GM12878 (cell line): ENCODE data around the gene FGF13. TPM values are rescaled to one million over a fixed set of nuclear protein-coding genes. Genes with fewer than 3 reads are reported as not detected.
A peak's percentile ranks its signal among the peaks of the same experiment; 100 is the strongest.

ENCODE experiments used
- ATAC-seq: fragments of 200-7000 bp; cut with Tn5 transposase; 3 replicates; pipeline ENCODE4 v1.9.1; 2020; ENCODE audit warnings: mild to moderate bottlenecking, moderate library complexity
- BruUV-seq: library from RNA; stranded (reverse); fragments of 400-500 nt; replicated peaks from 2 replicates; lab custom pipeline; 2021; lab: Mats Ljungman, UMichigan
- CTCF ChIA-PET: fragments of 300-600 bp; sonication (Branson Sonifier 250); formaldehyde crosslinking; extraction: SDS; loops from one replicate; lab custom pipeline; 2021; ENCODE audit warnings: inconsistent platforms; lab: Yijun Ruan, JAX
- POLR2A ChIA-PET: fragments of 350-600 bp; formaldehyde crosslinking; extraction: SDS; loops from one replicate; lab custom pipeline; 2021; ENCODE audit warnings: inconsistent platforms; lab: Charles Lee
- RAD21 ChIA-PET: fragments of 300-600 bp; sonication (Branson Sonifier 250); formaldehyde crosslinking; loops from one replicate; lab custom pipeline; 2023; ENCODE audit warnings: antibody characterized with exemption; ENCODE audit not compliant: unreplicated experiment; lab: Charles Lee
- SMC1A ChIA-PET: fragments of 300-600 bp; sonication (Branson Sonifier 250); formaldehyde crosslinking; loops from one replicate; lab custom pipeline; 2023; ENCODE audit not compliant: unreplicated experiment, uncharacterized antibody; lab: Charles Lee
- DNase-seq: peaks from one replicate; pipeline ENCODE4 v3.0.0-alpha.2; 2011; ENCODE audit warnings: low read depth, low spot score
- FAIRE-seq: peaks from 3 replicates; lab custom pipeline; 2011; peaks lifted over from hg19 to GRCh38; lab: Jason Lieb, UNC
- H2AFZ ChIP-seq: 2 replicates; pipeline ENCODE4 v1.6.0; 2011; ENCODE audit warnings: low read depth, low read length, control low read depth; ENCODE audit not compliant: control insufficient read depth
- H3K27ac ChIP-seq: 2 replicates; pipeline ENCODE4 v1.5.1; 2011; ENCODE audit warnings: control low read depth; ENCODE audit not compliant: control insufficient read depth, insufficient read depth
- H3K27me3 ChIP-seq, 2 experiments: replicated peaks in 1 of 2; 2 replicates each; pipeline versions ENCODE4 v1.6.0 to v1.6.1; 2011; ENCODE audit warnings: low read length in 1 of 2; ENCODE audit not compliant: control insufficient read depth in 2 of 2, insufficient read depth in 2 of 2
- H3K36me3 ChIP-seq, 2 experiments: 2 replicates each; pipeline ENCODE4 v1.5.1; 2011; ENCODE audit warnings: low read length in 1 of 2; ENCODE audit not compliant: control insufficient read depth in 2 of 2, insufficient read depth in 2 of 2
- H3K4me1 ChIP-seq: 2 replicates; pipeline ENCODE4 v1.6.1; 2011; ENCODE audit warnings: mild to moderate bottlenecking, low read length, moderate library complexity, mixed read lengths; ENCODE audit not compliant: control insufficient read depth, insufficient read depth
- H3K4me2 ChIP-seq: 2 replicates; pipeline ENCODE4 v1.6.0; 2011; ENCODE audit warnings: control low read depth; ENCODE audit not compliant: control insufficient read depth, insufficient read depth
- H3K4me3 ChIP-seq: fragments of 200-600 bp; sonication (generic); 2 replicates; pipeline ENCODE4 v1.5.1; 2016
- H3K79me2 ChIP-seq: 2 replicates; pipeline ENCODE4 v1.6.0; 2011; ENCODE audit warnings: low read length; ENCODE audit not compliant: control insufficient read depth, insufficient read depth
- H3K9ac ChIP-seq: 2 replicates; pipeline ENCODE4 v1.8.0; 2011; ENCODE audit warnings: low read length, control low read depth, mixed read lengths; ENCODE audit not compliant: control insufficient read depth, insufficient read depth
- H3K9me3 ChIP-seq: replicated peaks from 3 replicates; pipeline ENCODE4 v1.5.1; 2011; ENCODE audit warnings: mild to moderate bottlenecking, low read length; ENCODE audit not compliant: control insufficient read depth, insufficient read depth
- H4K20me1 ChIP-seq: 2 replicates; pipeline ENCODE4 v1.6.0; 2011; ENCODE audit not compliant: control insufficient read depth, insufficient read depth
- NR2C2 ChIP-seq: IDR thresholded peaks from 2 replicates; pipeline ENCODE4 v1.6.1; 2011; ENCODE audit warnings: borderline replicate concordance, low read depth; ENCODE audit not compliant: control insufficient read depth, insufficient read length
- RAD21 ChIP-seq: IDR thresholded peaks from 2 replicates; pipeline ENCODE4 v1.6.1; 2011; ENCODE audit warnings: mild to moderate bottlenecking, low read depth, low read length, moderate library complexity; ENCODE audit not compliant: insufficient read depth
- SMC3 ChIP-seq: IDR thresholded peaks from 2 replicates; pipeline ENCODE4 v1.6.1; 2011; ENCODE audit warnings: low read length, improper control_type of control experiment, borderline replicate concordance
- WGBS: methylation state at CpG from one replicate; pipeline ENCODE4 v1.1.6; 2016; ENCODE audit warnings: low lambda C conversion rate; ENCODE audit not compliant: insufficient replicate concordance, insufficient coverage; ENCODE audit errors: missing lambda C conversion rate; 5-methylcytosine and 5-hydroxymethylcytosine counted together
- in situ Hi-C: fragments of 300-500 bp; cut with MboI; formaldehyde crosslinking; loops from 9 replicates; pipeline ENCODE4 v1.14.3; 2018; ENCODE audit warnings: mixed read lengths
- intact Hi-C: fragments of 100-400 bp; cut with micrococcal nuclease; formaldehyde crosslinking; loops from one replicate; pipeline ENCODE4 v1.14.2; 2022; ENCODE audit not compliant: unreplicated experiment
- polyA plus RNA-seq, 11 experiments: library from polyadenylated mRNA; depleted of rRNA in 4 of 11; unstranded in 6 of 11; stranded (reverse) in 5 of 11; fragments of >200 nt; fragmentation: Nextera tagmentation in 4 of 11; fragmentation: Illumina TruSeq in 1 of 11; extraction: Ambion mirVana in 4 of 11; extraction: Trizol in 1 of 11; gene quantifications; 1 replicate in 1 of 11; 2 replicates in 10 of 11; pipeline versions ENCODE4 v1.2.1 to v1.2.3, GENCODE V29; 2011 to 2016; ENCODE audit warnings: inconsistent platforms in 2 of 11, missing spikeins in 2 of 11, low read depth in 1 of 11
- total RNA-seq, 4 experiments: library from RNA; depleted of rRNA in 3 of 4; stranded (reverse); fragments of >200 nt in 3 of 4; fragmentation: Illumina TruSeq in 1 of 4; extraction: Trizol in 1 of 4; gene quantifications; 2 replicates each; pipeline versions ENCODE4 v1.2.1 to v1.2.3, GENCODE V29; 2013 to 2021
- TF ChIP-seq, protein P1 (sequence below), 3 experiments: IDR thresholded peaks in 2 of 3; conservative IDR thresholded peaks in 1 of 3; 2 replicates each; pipeline ENCODE4 v1.5.1; 2011; ENCODE audit warnings: low read depth in 3 of 3, low read length in 3 of 3, mild to moderate bottlenecking in 3 of 3, control low read depth in 2 of 3, moderate library complexity in 2 of 3, inconsistent platforms in 1 of 3, mixed read lengths in 1 of 3; ENCODE audit not compliant: control insufficient read depth in 2 of 3, insufficient read depth in 1 of 3; ENCODE audit errors: extremely low read depth in 1 of 3

Gene FGF13
- total and polyA plus RNA-seq, 10 of the 15 experiments (the other 5 are each of a cell fraction or from before 2014, with no cell fraction given), result 0.08 to 0.68 (median 0.28) TPM; not detected in 1

DNA sequence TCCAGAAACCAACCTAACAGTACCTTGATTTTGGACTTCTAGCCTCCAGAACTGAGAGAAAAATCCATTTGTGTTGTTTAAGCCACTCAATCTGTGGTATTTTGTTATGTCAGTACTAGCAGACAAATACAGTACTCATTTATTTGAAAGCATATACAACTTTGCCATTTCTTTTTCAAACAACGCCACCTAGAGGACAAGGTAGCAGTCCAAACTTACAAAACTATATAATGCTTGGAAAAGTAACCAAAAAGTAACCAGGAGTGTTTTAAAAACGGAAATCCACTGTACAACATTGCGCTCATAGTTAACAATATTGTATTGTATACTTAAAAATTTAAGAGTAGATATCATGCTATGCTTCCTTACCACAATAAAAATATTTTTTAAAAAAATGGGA is 37.0 kb upstream of the FGF13 start:
- no TSS peak for BruUV-seq
- Histone ChIP-seq H4K20me1 (no peaks in the 10 kb centered on the region), H3K79me2 (no peaks in the 10 kb centered on the region), H3K4me1 (no peaks in the 10 kb centered on the region), H3K9me3 (no peaks in the 10 kb centered on the region), H3K4me2 (no peak overlapping the region), H2AFZ (no peak overlapping the region), H3K27me3 (no peaks in the 10 kb centered on the region), H3K27ac (no peak overlapping the region), H3K4me3 (no peak overlapping the region), H3K9ac (no peak overlapping the region), H3K36me3 (no peaks in the 10 kb centered on the region)
- peak; percentile 64; the same call in 2 of the 3 replicates for ATAC-seq
- SMC1A ChIA-PET, result interaction anchor here (0.7 to 1.5 kb wide), 2 partner anchors 10 to 350 kb away, joined by 3 to 4 read pairs; no protein-coding TSS in a partner anchor
- DNase-seq, result no peak
- WGBS, result 2% methylated on average over 3 of the region's 3 CpGs
- in situ Hi-C loops, result loop anchor here (10.0 kb wide), 2 partner anchors 554 to 624 kb away; no protein-coding TSS in a partner anchor
- RAD21 ChIA-PET, result no interaction called here
- FAIRE-seq, result no peak
- intact Hi-C loops, result loop anchor here (5.0 kb wide), 1 partner anchor 451 kb away; no protein-coding TSS in a partner anchor
- TF ChIP-seq, protein P1, sequence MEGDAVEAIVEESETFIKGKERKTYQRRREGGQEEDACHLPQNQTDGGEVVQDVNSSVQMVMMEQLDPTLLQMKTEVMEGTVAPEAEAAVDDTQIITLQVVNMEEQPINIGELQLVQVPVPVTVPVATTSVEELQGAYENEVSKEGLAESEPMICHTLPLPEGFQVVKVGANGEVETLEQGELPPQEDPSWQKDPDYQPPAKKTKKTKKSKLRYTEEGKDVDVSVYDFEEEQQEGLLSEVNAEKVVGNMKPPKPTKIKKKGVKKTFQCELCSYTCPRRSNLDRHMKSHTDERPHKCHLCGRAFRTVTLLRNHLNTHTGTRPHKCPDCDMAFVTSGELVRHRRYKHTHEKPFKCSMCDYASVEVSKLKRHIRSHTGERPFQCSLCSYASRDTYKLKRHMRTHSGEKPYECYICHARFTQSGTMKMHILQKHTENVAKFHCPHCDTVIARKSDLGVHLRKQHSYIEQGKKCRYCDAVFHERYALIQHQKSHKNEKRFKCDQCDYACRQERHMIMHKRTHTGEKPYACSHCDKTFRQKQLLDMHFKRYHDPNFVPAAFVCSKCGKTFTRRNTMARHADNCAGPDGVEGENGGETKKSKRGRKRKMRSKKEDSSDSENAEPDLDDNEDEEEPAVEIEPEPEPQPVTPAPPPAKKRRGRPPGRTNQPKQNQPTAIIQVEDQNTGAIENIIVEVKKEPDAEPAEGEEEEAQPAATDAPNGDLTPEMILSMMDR (IDR thresholded peaks at IDR 0.05 in 2 of 3, conservative IDR thresholded peaks at IDR 0.05 in 1 of 3; ENCODE audit: control insufficient read depth in 2 of 3, extremely low read depth in 1 of 3, insufficient read depth in 1 of 3, low read depth in 3 of 3, low read length in 3 of 3), result peak; percentile 46 to 49 (median 47); a peak in 5 of 6 replicates
- TF ChIP-seq NR2C2, result no peak
- peak; percentile 37 for TF ChIP-seq RAD21
- peak; percentile 16; the same call in 1 of the 2 replicates for TF ChIP-seq SMC3
- POLR2A ChIA-PET, result no interaction called here
- CTCF ChIA-PET, result interaction anchor here (0.9 to 3.0 kb wide), 5 partner anchors 8 to 620 kb away, joined by 3 to 15 read pairs (median 3); no protein-coding TSS in a partner anchor
